H9 (cell line): ENCODE measurements around the gene CASP10. TPM values are rescaled to one million over a fixed set of nuclear protein-coding genes. Genes with fewer than 3 reads are reported as not detected.

ENCODE experiments used
- DNase-seq: peaks from one replicate; pipeline ENCODE4 v3.0.0-alpha.2; 2017
- H2AFZ ChIP-seq: one replicate; pipeline ENCODE4 v1.6.1; 2013; ENCODE audit warnings: mild to moderate bottlenecking, low read length, control low read depth, moderate library complexity
- H2AK5ac ChIP-seq: 2 replicates; pipeline ENCODE4 v1.6.1; 2013; ENCODE audit warnings: low read length, control low read depth, mixed read lengths; ENCODE audit not compliant: insufficient read length
- H2BK120ac ChIP-seq: one replicate; pipeline ENCODE4 v1.6.1; 2013; ENCODE audit warnings: low read depth, mild to moderate bottlenecking, low read length, control low read depth, inconsistent platforms; ENCODE audit not compliant: poor library complexity, severe bottlenecking
- H2BK12ac ChIP-seq: 2 replicates; pipeline ENCODE4 v1.6.1; 2013; ENCODE audit warnings: low read length, control low read depth, mixed read lengths, low read depth; ENCODE audit not compliant: insufficient read length
- H2BK15ac ChIP-seq: 2 replicates; pipeline ENCODE4 v1.6.1; 2013; ENCODE audit warnings: low read depth, low read length, control low read depth
- H2BK20ac ChIP-seq: one replicate; pipeline ENCODE4 v1.6.1; 2013; ENCODE audit warnings: low read depth, mild to moderate bottlenecking, low read length, control low read depth, inconsistent platforms; ENCODE audit not compliant: poor library complexity, severe bottlenecking
- H2BK5ac ChIP-seq: 2 replicates; pipeline ENCODE4 v1.6.1; 2013; ENCODE audit warnings: low read length, control low read depth, mixed read lengths; ENCODE audit not compliant: insufficient read length
- H3K14ac ChIP-seq: 2 replicates; pipeline ENCODE4 v1.6.1; 2013; ENCODE audit warnings: low read length, control low read depth; ENCODE audit not compliant: insufficient read depth
- H3K18ac ChIP-seq: 2 replicates; pipeline ENCODE4 v1.6.1; 2013; ENCODE audit warnings: low read depth, mild to moderate bottlenecking, mixed read lengths, low read length, control low read depth; ENCODE audit not compliant: insufficient read length
- H3K23ac ChIP-seq: 2 replicates; pipeline ENCODE4 v1.6.1; 2013; ENCODE audit warnings: low read length, control low read depth, mixed read lengths, low read depth; ENCODE audit not compliant: insufficient read length
- H3K23me2 ChIP-seq: 2 replicates; pipeline ENCODE4 v1.6.1; 2013; ENCODE audit warnings: low read depth, mild to moderate bottlenecking, mixed read lengths, low read length, control low read depth; ENCODE audit not compliant: insufficient read length, poor library complexity, severe bottlenecking
- H3K27ac ChIP-seq: 2 replicates; pipeline ENCODE4 v1.5.1; 2013; ENCODE audit warnings: low read length, control low read depth, mixed read lengths, low read depth; ENCODE audit not compliant: insufficient read length
- H3K27me3 ChIP-seq: 2 replicates; pipeline ENCODE4 v1.6.1; 2013; ENCODE audit warnings: low read length, control low read depth, inconsistent platforms; ENCODE audit not compliant: insufficient read depth
- H3K4ac ChIP-seq: 2 replicates; pipeline ENCODE4 v1.6.1; 2013; ENCODE audit warnings: low read depth, mild to moderate bottlenecking, control low read depth, inconsistent platforms, low read length, moderate library complexity
- H3K4me1 ChIP-seq: 2 replicates; pipeline ENCODE4 v1.6.1; 2013; ENCODE audit warnings: low read length, control low read depth, inconsistent platforms; ENCODE audit not compliant: insufficient read depth
- H3K4me2 ChIP-seq: 2 replicates; pipeline ENCODE4 v1.6.1; 2013; ENCODE audit warnings: low read length, control low read depth, mixed read lengths; ENCODE audit not compliant: insufficient read length, insufficient read depth
- H3K56ac ChIP-seq: 2 replicates; pipeline ENCODE4 v1.6.1; 2013; ENCODE audit warnings: low read depth, mild to moderate bottlenecking, mixed read lengths, low read length, control low read depth; ENCODE audit not compliant: insufficient read length
- H3K79me1 ChIP-seq: 2 replicates; pipeline ENCODE4 v1.6.1; 2013; ENCODE audit warnings: low read depth, mild to moderate bottlenecking, moderate library complexity, low read length, control low read depth, inconsistent platforms; ENCODE audit not compliant: insufficient read depth, poor library complexity, severe bottlenecking
- H3K79me2 ChIP-seq: 2 replicates; pipeline ENCODE4 v1.6.1; 2013; ENCODE audit warnings: low read length, control low read depth, inconsistent platforms; ENCODE audit not compliant: insufficient read depth
- H3K9ac ChIP-seq: 2 replicates; pipeline ENCODE4 v1.6.1; 2013; ENCODE audit warnings: low read length, control low read depth, mixed read lengths; ENCODE audit not compliant: insufficient read length; ENCODE audit errors: extremely low read depth
- H3K9me3 ChIP-seq: one replicate; pipeline ENCODE4 v1.6.1; 2013; ENCODE audit warnings: low read depth, low read length, inconsistent platforms; ENCODE audit not compliant: control insufficient read depth
- H3T11ph ChIP-seq: one replicate; pipeline ENCODE4 v1.6.1; 2013; ENCODE audit warnings: mild to moderate bottlenecking, low read length, control low read depth, inconsistent platforms
- H4K20me1 ChIP-seq: one replicate; pipeline ENCODE4 v1.6.1; 2013; ENCODE audit not compliant: control insufficient read depth, insufficient read length, insufficient read depth
- H4K5ac ChIP-seq: 2 replicates; pipeline ENCODE4 v1.6.1; 2013; ENCODE audit warnings: low read depth, mild to moderate bottlenecking, mixed read lengths, low read length, control low read depth; ENCODE audit not compliant: insufficient read length
- H4K8ac ChIP-seq: replicated peaks from 2 replicates; pipeline ENCODE4 v1.6.1; 2013; ENCODE audit warnings: low read length, control low read depth, mixed read lengths, low read depth; ENCODE audit not compliant: insufficient read length
- H4K91ac ChIP-seq: 2 replicates; pipeline ENCODE4 v1.6.1; 2013; ENCODE audit warnings: low read depth, mild to moderate bottlenecking, moderate library complexity, mixed read lengths, low read length, control low read depth; ENCODE audit not compliant: insufficient read length
- H3K27ac Mint-ChIP-seq, 3 experiments: 2 replicates in 2 of 3; 3 replicates in 1 of 3; pipeline ENCODE4 v1.8.0; 2020 to 2021; ENCODE audit warnings: mixed read lengths in 3 of 3, mild to moderate bottlenecking in 1 of 3, moderate library complexity in 1 of 3
- H3K27me3 Mint-ChIP-seq: 2 replicates; pipeline ENCODE4 v1.8.0; 2021; ENCODE audit warnings: low read depth, mild to moderate bottlenecking, moderate library complexity, mixed read lengths
- H3K36me3 Mint-ChIP-seq, 3 experiments: 2 replicates in 2 of 3; 3 replicates in 1 of 3; pipeline ENCODE4 v1.8.0; 2020 to 2021; ENCODE audit warnings: low read depth in 3 of 3, mixed read lengths in 3 of 3; ENCODE audit not compliant: insufficient read depth in 1 of 3
- H3K4me1 Mint-ChIP-seq, 2 experiments: 2 replicates each; pipeline ENCODE4 v1.8.0; 2020; ENCODE audit warnings: mixed read lengths in 2 of 2
- H3K4me3 Mint-ChIP-seq, 2 experiments: 2 replicates in 1 of 2; 3 replicates in 1 of 2; pipeline ENCODE4 v1.8.0; 2020 to 2021; ENCODE audit warnings: mild to moderate bottlenecking in 2 of 2, mixed read lengths in 2 of 2, moderate library complexity in 1 of 2
- H3K9me3 Mint-ChIP-seq, 2 experiments: 2 replicates in 1 of 2; 3 replicates in 1 of 2; pipeline ENCODE4 v1.8.0; 2020; ENCODE audit warnings: mild to moderate bottlenecking in 2 of 2, mixed read lengths in 2 of 2, moderate library complexity in 1 of 2
- WGBS: extraction: QIAGEN DNeasy Blood & Tissue Kit; methylation state at CpG from one replicate; pipeline ENCODE4 v1.1.7; 2013; ENCODE audit warnings: missing lambda C conversion rate, low lambda C conversion rate, mixed read lengths; ENCODE audit not compliant: insufficient read length; ENCODE audit errors: extremely low coverage; 5-methylcytosine and 5-hydroxymethylcytosine counted together
- total RNA-seq: library from RNA; stranded (reverse); gene quantifications from 2 replicates; pipeline ENCODE4 v1.2.1, GENCODE V29; 2021
- TF ChIP-seq, protein P1 (sequence below): fragments of 200-600 bp; sonication (generic); conservative IDR thresholded peaks from 3 replicates; pipeline ENCODE4 v1.8.0; 2021; ENCODE audit warnings: antibody characterized with exemption, mild to moderate bottlenecking

Gene CASP10
- total RNA-seq, 1 experiment from 2014 or later: 2.7 TPM

DNA sequence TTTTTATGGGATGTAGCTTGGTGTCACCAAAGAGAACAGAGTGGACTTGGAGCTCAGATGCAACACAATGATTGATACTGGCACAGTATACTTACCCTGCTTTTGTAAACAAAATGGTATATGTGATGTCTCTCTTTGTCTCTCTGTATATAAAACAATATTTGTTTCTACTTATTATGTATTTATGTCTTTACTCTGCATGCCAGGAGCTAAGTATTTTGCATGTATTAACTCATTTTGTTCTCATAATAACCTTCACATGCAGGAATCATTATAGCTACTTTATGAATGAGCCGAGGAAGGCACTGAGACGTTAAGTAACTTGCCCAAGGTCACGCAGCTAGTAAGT, 49.5 kb downstream of the CASP10 start:
- TF ChIP-seq, protein P1, sequence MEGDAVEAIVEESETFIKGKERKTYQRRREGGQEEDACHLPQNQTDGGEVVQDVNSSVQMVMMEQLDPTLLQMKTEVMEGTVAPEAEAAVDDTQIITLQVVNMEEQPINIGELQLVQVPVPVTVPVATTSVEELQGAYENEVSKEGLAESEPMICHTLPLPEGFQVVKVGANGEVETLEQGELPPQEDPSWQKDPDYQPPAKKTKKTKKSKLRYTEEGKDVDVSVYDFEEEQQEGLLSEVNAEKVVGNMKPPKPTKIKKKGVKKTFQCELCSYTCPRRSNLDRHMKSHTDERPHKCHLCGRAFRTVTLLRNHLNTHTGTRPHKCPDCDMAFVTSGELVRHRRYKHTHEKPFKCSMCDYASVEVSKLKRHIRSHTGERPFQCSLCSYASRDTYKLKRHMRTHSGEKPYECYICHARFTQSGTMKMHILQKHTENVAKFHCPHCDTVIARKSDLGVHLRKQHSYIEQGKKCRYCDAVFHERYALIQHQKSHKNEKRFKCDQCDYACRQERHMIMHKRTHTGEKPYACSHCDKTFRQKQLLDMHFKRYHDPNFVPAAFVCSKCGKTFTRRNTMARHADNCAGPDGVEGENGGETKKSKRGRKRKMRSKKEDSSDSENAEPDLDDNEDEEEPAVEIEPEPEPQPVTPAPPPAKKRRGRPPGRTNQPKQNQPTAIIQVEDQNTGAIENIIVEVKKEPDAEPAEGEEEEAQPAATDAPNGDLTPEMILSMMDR: no peak
- no peak overlapping the region for H2AFZ ChIP-seq
- WGBS: no CpG with 5 or more reads among the region's 3 CpGs

More for the DNA sequence above, 49.5 kb downstream of the CASP10 start:
- no peak overlapping the region for H3K4me2 ChIP-seq
- H3K79me2 ChIP-seq: no peaks in the 10 kb centered on the region
- H2BK15ac ChIP-seq: no peak overlapping the region
- no peak overlapping the region for H3K9ac ChIP-seq
- no peak overlapping the region for H2BK20ac ChIP-seq
- no peak overlapping the region for H4K8ac ChIP-seq
- H4K5ac ChIP-seq: no peak overlapping the region
- H4K91ac ChIP-seq: no peak overlapping the region
- no peaks in the 10 kb centered on the region for H3K9me3 Mint-ChIP-seq
- no peak for DNase-seq
- H3K18ac ChIP-seq: no peak overlapping the region
- no peak overlapping the region for H3K14ac ChIP-seq
- H3K27ac ChIP-seq: no peak overlapping the region
- no peaks in the 10 kb centered on the region for H3K9me3 ChIP-seq
- H2BK120ac ChIP-seq: no peak overlapping the region
- peaks cover 1% of the 10 kb centered on the region for H3K27me3 Mint-ChIP-seq
- H3K27me3 ChIP-seq: no peaks in the 10 kb centered on the region
- H3K36me3 Mint-ChIP-seq: peaks cover 0 to 4% (median 0%) of the 10 kb centered on the region in 3 experiments; a peak in 2 of 7 replicates
- H3K4me3 Mint-ChIP-seq: no peak overlapping the region
- no peaks in the 10 kb centered on the region for H3K4me1 ChIP-seq
- H3K23me2 ChIP-seq: no peaks in the 10 kb centered on the region
- H3K23ac ChIP-seq: no peak overlapping the region
- H4K20me1 ChIP-seq: no peaks in the 10 kb centered on the region
- no peak overlapping the region for H3T11ph ChIP-seq
- H3K4ac ChIP-seq: no peak overlapping the region
- peaks cover 14 to 23% of the 10 kb centered on the region in 2 experiments for H3K4me1 Mint-ChIP-seq
- H2BK5ac ChIP-seq: no peak overlapping the region
- H3K56ac ChIP-seq: no peak overlapping the region
- H2BK12ac ChIP-seq: no peak overlapping the region
- no peak overlapping the region for H3K27ac Mint-ChIP-seq
- no peak overlapping the region for H2AK5ac ChIP-seq
- H3K79me1 ChIP-seq: no peaks in the 10 kb centered on the region
